Hepatocyte (in vitro differentiated cells): ENCODE measurements around the gene FAM13C. TPM values are rescaled to one million over a fixed set of nuclear protein-coding genes. Genes with fewer than 3 reads are reported as not detected.

Experiments used
- DNase-seq: peaks from one replicate; pipeline ENCODE4 v3.0.0-alpha.2; 2016; ENCODE audit warnings: low spot score
- H2AFZ ChIP-seq: fragments of 200-600 bp; sonication (generic); 2 replicates; pipeline ENCODE4 v1.6.0; 2016; ENCODE audit warnings: antibody characterized with exemption, mild to moderate bottlenecking
- H3K27ac ChIP-seq: fragments of 200-600 bp; sonication (generic); 2 replicates; pipeline ENCODE4 v1.5.1; 2016; ENCODE audit warnings: mild to moderate bottlenecking
- H3K27me3 ChIP-seq: fragments of 200-600 bp; sonication (generic); 2 replicates; pipeline ENCODE4 v1.6.1; 2016
- H3K36me3 ChIP-seq: fragments of 200-600 bp; sonication (generic); replicated peaks from 2 replicates; pipeline ENCODE4 v1.5.1; 2016; ENCODE audit warnings: low read depth; ENCODE audit not compliant: insufficient read depth
- H3K4me1 ChIP-seq: fragments of 200-600 bp; sonication (generic); 2 replicates; pipeline ENCODE4 v1.5.1; 2016; ENCODE audit warnings: mild to moderate bottlenecking, moderate library complexity; ENCODE audit not compliant: insufficient read depth
- H3K4me2 ChIP-seq: fragments of 200-600 bp; sonication (generic); 2 replicates; pipeline ENCODE4 v1.6.0; 2016
- H3K4me3 ChIP-seq: fragments of 200-600 bp; sonication (generic); 2 replicates; pipeline ENCODE4 v1.5.1; 2016; ENCODE audit warnings: mild to moderate bottlenecking
- H3K79me2 ChIP-seq: fragments of 200-600 bp; sonication (generic); 2 replicates; pipeline ENCODE4 v1.6.0; 2017; ENCODE audit warnings: mild to moderate bottlenecking
- H3K9me2 ChIP-seq: fragments of 200-600 bp; sonication (generic); replicated peaks from 2 replicates; pipeline ENCODE4 v1.6.0; 2017; ENCODE audit warnings: mild to moderate bottlenecking; ENCODE audit not compliant: insufficient read depth
- H3K9me3 ChIP-seq: fragments of 200-600 bp; sonication (generic); 2 replicates; pipeline ENCODE4 v1.5.1; 2016; ENCODE audit warnings: low read depth, mild to moderate bottlenecking
- H4K20me1 ChIP-seq: fragments of 200-600 bp; sonication (generic); 2 replicates; pipeline ENCODE4 v1.6.0; 2016; ENCODE audit warnings: mild to moderate bottlenecking; ENCODE audit not compliant: insufficient read depth, poor library complexity, severe bottlenecking
- CTCF ChIP-seq: fragments of 200-600 bp; sonication (generic); IDR thresholded peaks from 2 replicates; pipeline ENCODE4 v1.5.1; 2016; ENCODE audit warnings: antibody characterized with exemption, mild to moderate bottlenecking; ENCODE audit not compliant: poor library complexity
- EZH2 ChIP-seq: fragments of 200-600 bp; sonication (generic); IDR thresholded peaks from 2 replicates; pipeline ENCODE4 v1.6.1; 2016; ENCODE audit warnings: antibody characterized with exemption, mild to moderate bottlenecking, borderline replicate concordance
- EZH2phosphoT487 ChIP-seq: fragments of 200-600 bp; sonication (generic); IDR thresholded peaks from one replicate; pipeline ENCODE4 v1.6.1; 2018; ENCODE audit warnings: antibody characterized with exemption, mild to moderate bottlenecking, low read depth, moderate library complexity; ENCODE audit not compliant: unreplicated experiment, severe bottlenecking
- WGBS: methylation state at CpG from one replicate; pipeline ENCODE4 v1.1.6; 2016; ENCODE audit warnings: low lambda C conversion rate; ENCODE audit errors: missing lambda C conversion rate; 5-methylcytosine and 5-hydroxymethylcytosine counted together
- polyA plus RNA-seq: library from polyadenylated mRNA; unstranded; fragments of >200 nt; fragmentation: Nextera tagmentation; extraction: Ambion mirVana; gene quantifications from 2 replicates; pipeline ENCODE4 v1.2.1, GENCODE V29; 2016
- total RNA-seq: library from RNA; depleted of rRNA; stranded (reverse); fragments of >200 nt; gene quantifications from 2 replicates; pipeline ENCODE4 v1.2.3, GENCODE V29; 2014

Gene FAM13C
- total and polyA plus RNA-seq, 2 experiments from 2014 or later, result 2.2 to 3.1 TPM

GRCh38 chr10:59397961-59398360 is 35.6 kb upstream of the FAM13C start:
- H3K9me2 ChIP-seq, result no peaks in the 10 kb centered on the region
- H3K4me2 ChIP-seq, result no peak overlapping the region
- 96% methylated on average over 3 of the region's 3 CpGs for WGBS
- H4K20me1 ChIP-seq, result no peaks in the 10 kb centered on the region
- no peak for DNase-seq
- TF ChIP-seq EZH2phosphoT487 (no peak), CTCF (no peak), EZH2 (no peak)
- H3K4me1 ChIP-seq, result no peaks in the 10 kb centered on the region
- no peaks in the 10 kb centered on the region for H3K27me3 ChIP-seq
- H3K27ac ChIP-seq, result no peak overlapping the region
- no peak overlapping the region for H3K4me3 ChIP-seq
- H3K79me2 ChIP-seq, result no peaks in the 10 kb centered on the region
- no peaks in the 10 kb centered on the region for H3K36me3 ChIP-seq
- H3K9me3 ChIP-seq, result no peaks in the 10 kb centered on the region
- H2AFZ ChIP-seq, result no peak overlapping the region

GRCh38 chr10:59395984-59396383 is 33.6 kb upstream of the FAM13C start:
- H3K27ac ChIP-seq, result no peak overlapping the region
- H3K79me2 ChIP-seq, result no peaks in the 10 kb centered on the region
- H4K20me1 ChIP-seq, result no peaks in the 10 kb centered on the region
- TF ChIP-seq CTCF (no peak), EZH2 (no peak), EZH2phosphoT487 (no peak)
- no peak overlapping the region for H2AFZ ChIP-seq
- H3K27me3 ChIP-seq, result no peaks in the 10 kb centered on the region
- no peaks in the 10 kb centered on the region for H3K9me3 ChIP-seq
- DNase-seq, result no peak
- no peaks in the 10 kb centered on the region for H3K9me2 ChIP-seq
- no peaks in the 10 kb centered on the region for H3K36me3 ChIP-seq
- H3K4me2 ChIP-seq, result no peak overlapping the region
- H3K4me1 ChIP-seq, result no peaks in the 10 kb centered on the region
- no peak overlapping the region for H3K4me3 ChIP-seq

- Histone ChIP-seq H3K79me2 (no peaks in the 10 kb centered on the region), H3K4me3 (no peak overlapping the region), H3K4me2 (no peak overlapping the region), H2AFZ (no peak overlapping the region), H3K36me3 (no peaks in the 10 kb centered on the region), H3K4me1 (no peaks in the 10 kb centered on the region), H4K20me1 (no peaks in the 10 kb centered on the region), H3K9me3 (no peaks in the 10 kb centered on the region), H3K27ac (no peak overlapping the region), H3K27me3 (no peaks in the 10 kb centered on the region), H3K9me2 (no peaks in the 10 kb centered on the region)
- no peak for DNase-seq
- WGBS, result 93% methylated on average over 1 of the region's 1 CpG
- no peak for TF ChIP-seq EZH2
- TF ChIP-seq EZH2phosphoT487, result no peak
- no peak for TF ChIP-seq CTCF
These were observed 31.0 kb upstream of the FAM13C start for GRCh38 chr10:59393349-59393748.

GRCh38 chr10:59391060-59391459 is 28.7 kb upstream of the FAM13C start:
- Histone ChIP-seq H3K4me2 (no peak overlapping the region), H3K4me1 (no peaks in the 10 kb centered on the region), H3K4me3 (no peak overlapping the region), H3K36me3 (no peaks in the 10 kb centered on the region), H3K27me3 (no peaks in the 10 kb centered on the region), H3K9me2 (no peaks in the 10 kb centered on the region), H3K9me3 (no peaks in the 10 kb centered on the region), H2AFZ (no peak overlapping the region), H4K20me1 (no peaks in the 10 kb centered on the region), H3K27ac (no peak overlapping the region), H3K79me2 (no peaks in the 10 kb centered on the region)
- TF ChIP-seq EZH2, result no peak
- DNase-seq, result no peak
- 87% methylated on average over 2 of the region's 2 CpGs for WGBS
